HepG2 (cell line): ENCODE data around the gene ITPK1. TPM values are rescaled to one million over a fixed set of nuclear protein-coding genes. Genes with fewer than 3 reads are reported as not detected.
A peak's percentile ranks its signal among the peaks of the same experiment; 100 is the strongest.

ENCODE experiments used
- ATAC-seq: fragments of 200-7000 bp; cut with Tn5 transposase; 3 replicates; pipeline ENCODE4 v1.9.1; 2020; ENCODE audit warnings: mild to moderate bottlenecking, moderate library complexity
- BruUV-seq: library from RNA; stranded (reverse); fragments of 400-500 nt; replicated peaks from 2 replicates; lab custom pipeline; 2021; lab: Mats Ljungman, UMichigan
- CTCF ChIA-PET: fragments of 300-600 bp; formaldehyde crosslinking; extraction: SDS; loops from one replicate; lab custom pipeline; 2021; ENCODE audit warnings: low total read pairs, inconsistent platforms, low intra/inter-chr PET ratio; lab: Yijun Ruan, JAX
- POLR2A ChIA-PET: fragments of 350-600 bp; sonication (Branson Sonifier 250); formaldehyde crosslinking; loops from one replicate; lab custom pipeline; 2020; ENCODE audit warnings: antibody characterized with exemption, inconsistent platforms; lab: Yijun Ruan, JAX
- DNase-seq: peaks from one replicate; pipeline ENCODE4 v3.0.0-alpha.2; 2015; ENCODE audit warnings: low spot score
- FAIRE-seq: peaks from 3 replicates; lab custom pipeline; 2011; peaks lifted over from hg19 to GRCh38; lab: Jason Lieb, UNC
- H2AFZ ChIP-seq: one replicate; pipeline ENCODE4 v1.6.1; 2011; ENCODE audit warnings: low read length, inconsistent platforms
- H3K27ac ChIP-seq: fragments of 300-600 bp; 3 replicates; pipeline ENCODE4 v1.8.0; 2011; ENCODE audit warnings: mixed run types, mild to moderate bottlenecking, mixed read lengths, low read length, inconsistent platforms; ENCODE audit not compliant: insufficient read depth; ENCODE audit errors: extremely low read length
- H3K27me3 ChIP-seq, 2 experiments: fragments of 200-600 bp in 1 of 2; 2 replicates in 1 of 2; 3 replicates in 1 of 2; pipeline versions ENCODE4 v1.6.0 to v1.8.0; 2011; ENCODE audit warnings: low read length in 2 of 2, mild to moderate bottlenecking in 2 of 2, moderate library complexity in 2 of 2, inconsistent platforms in 1 of 2; ENCODE audit not compliant: insufficient read depth in 2 of 2, control insufficient read depth in 1 of 2
- H3K36me3 ChIP-seq, 2 experiments: fragments of 200-600 bp in 1 of 2; replicated peaks in 1 of 2; 2 replicates in 1 of 2; 3 replicates in 1 of 2; pipeline versions ENCODE4 v1.5.1 to v1.8.0; 2011; ENCODE audit warnings: low read length in 2 of 2, inconsistent platforms in 1 of 2; ENCODE audit not compliant: insufficient read depth in 2 of 2, control insufficient read depth in 1 of 2
- H3K4me1 ChIP-seq: 2 replicates; pipeline ENCODE4 v1.5.1; 2012; ENCODE audit warnings: low read length, inconsistent platforms; ENCODE audit not compliant: insufficient read depth
- H3K4me2 ChIP-seq: 2 replicates; pipeline ENCODE4 v1.6.0; 2011; ENCODE audit warnings: low read depth, low read length, inconsistent platforms
- H3K4me3 ChIP-seq, 3 experiments: fragments of 200-600 bp in 1 of 3; sonication (generic), shearing (Covaris generic) in 1 of 3; replicated peaks in 1 of 3; 2 replicates each; pipeline ENCODE4 v1.5.1; 2011 to 2016; ENCODE audit warnings: low read length in 3 of 3, inconsistent platforms in 2 of 3, low read depth in 2 of 3, mild to moderate bottlenecking in 2 of 3, control low read depth in 1 of 3, mixed read lengths in 1 of 3; ENCODE audit not compliant: insufficient read depth in 1 of 3
- H3K79me2 ChIP-seq: one replicate; pipeline ENCODE4 v1.6.1; 2011; ENCODE audit warnings: low read length, inconsistent platforms; ENCODE audit not compliant: insufficient read depth
- H3K9ac ChIP-seq: 2 replicates; pipeline ENCODE4 v1.6.0; 2011; ENCODE audit warnings: mild to moderate bottlenecking, low read depth, low read length, inconsistent platforms; ENCODE audit not compliant: insufficient read depth
- H3K9me3 ChIP-seq: 2 replicates; pipeline ENCODE4 v1.5.1; 2012; ENCODE audit warnings: mild to moderate bottlenecking, low read length
- H4K20me1 ChIP-seq: 2 replicates; pipeline ENCODE4 v1.6.0; 2011; ENCODE audit warnings: inconsistent platforms, mild to moderate bottlenecking, low read length, moderate library complexity; ENCODE audit not compliant: insufficient read depth
- CHD4 ChIP-seq: fragments of 200-600 bp; sonication (generic); IDR thresholded peaks from 2 replicates; pipeline ENCODE4 v1.7.0; 2017; ENCODE audit warnings: mild to moderate bottlenecking, low read length, borderline replicate concordance
- EP300 ChIP-seq, 3 experiments: sonication (generic) in 1 of 3; formaldehyde crosslinking in 1 of 3; IDR thresholded peaks; 2 replicates each; pipeline versions ENCODE4 v1.5.1 to v1.6.1; 2011 to 2020; ENCODE audit warnings: low read depth in 2 of 3, low read length in 2 of 3, borderline replicate concordance in 1 of 3, improper control_type of control experiment in 1 of 3, mild to moderate bottlenecking in 1 of 3, missing genetic modification reagents in 1 of 3, moderate library complexity in 1 of 3
- ETV6 ChIP-seq: sonication (generic); formaldehyde crosslinking; conservative IDR thresholded peaks from 2 replicates; pipeline ENCODE4 v1.4.0; 2020; ENCODE audit warnings: missing genetic modification reagents
- JUN ChIP-seq: sonication (generic); formaldehyde crosslinking; IDR thresholded peaks from 2 replicates; pipeline ENCODE4 v1.4.0; 2020; ENCODE audit warnings: mild to moderate bottlenecking, missing genetic modification reagents
- MEIS1 ChIP-seq: sonication (generic); formaldehyde crosslinking; IDR thresholded peaks from 2 replicates; pipeline ENCODE4 v1.9.0; 2021; ENCODE audit warnings: mild to moderate bottlenecking, missing genetic modification reagents, moderate library complexity, borderline replicate concordance
- RBFOX2 ChIP-seq: fragments of 200-400 bp; formaldehyde crosslinking; IDR thresholded peaks from 2 replicates; pipeline ENCODE4 v1.6.1; 2017; ENCODE audit warnings: low read depth, mild to moderate bottlenecking, low read length
- XRCC5 ChIP-seq: fragments of 200-400 bp; formaldehyde crosslinking; optimal IDR thresholded peaks from 2 replicates; pipeline ENCODE3; 2017; ENCODE audit warnings: mild to moderate bottlenecking, low read length
- ZFP1 ChIP-seq: IDR thresholded peaks from 2 replicates; pipeline ENCODE4 v1.6.1; 2016
- ZNF547 ChIP-seq: sonication (generic); formaldehyde crosslinking; IDR thresholded peaks from 2 replicates; pipeline ENCODE4 v1.5.1; 2020; ENCODE audit warnings: mild to moderate bottlenecking, missing genetic modification reagents
- ZNF577 ChIP-seq: sonication (generic); formaldehyde crosslinking; IDR thresholded peaks from 2 replicates; pipeline ENCODE4 v1.4.0; 2020; ENCODE audit warnings: mild to moderate bottlenecking, low read depth, missing genetic modification reagents, borderline replicate concordance
- ZNF614 ChIP-seq: IDR thresholded peaks from 2 replicates; pipeline ENCODE4 v1.6.1; 2018; ENCODE audit warnings: missing biosample characterization, missing genetic modification reagents, inconsistent platforms, borderline replicate concordance
- ZNF629 ChIP-seq: sonication (generic); formaldehyde crosslinking; conservative IDR thresholded peaks from 2 replicates; pipeline ENCODE4 v1.5.0; 2020; ENCODE audit warnings: missing genetic modification reagents
- ZNF660 ChIP-seq: sonication (generic); formaldehyde crosslinking; IDR thresholded peaks from 2 replicates; pipeline ENCODE4 v1.5.1; 2020; ENCODE audit warnings: mild to moderate bottlenecking, low read depth, missing genetic modification reagents, borderline replicate concordance
- ZNF792 ChIP-seq: IDR thresholded peaks from 2 replicates; pipeline ENCODE4 v1.6.1; 2016
- WGBS: methylation state at CpG from one replicate; pipeline ENCODE4 v1.1.6; 2017; ENCODE audit warnings: low lambda C conversion rate; 5-methylcytosine and 5-hydroxymethylcytosine counted together
- in situ Hi-C: cut with HindIII; loops from 2 replicates; pipeline ENCODE4 v1.10.0; 2017; ENCODE audit warnings: low pct_unique_long_range_greater_than_20kb; ENCODE audit not compliant: extremely low pct_ligation_motif_present
- intact Hi-C: fragments of 100-400 bp; cut with micrococcal nuclease; formaldehyde crosslinking; loops from one replicate; pipeline ENCODE4 v1.10.0; 2022; ENCODE audit not compliant: unreplicated experiment
- polyA plus RNA-seq, 8 experiments: library from polyadenylated mRNA; depleted of rRNA in 3 of 8; stranded (reverse) in 7 of 8; unstranded in 1 of 8; fragments of >200 nt; fragmentation: Illumina TruSeq in 4 of 8; extraction: Trizol in 4 of 8; gene quantifications; 2 replicates each; pipeline versions ENCODE4 v1.2.1 to v1.2.3, GENCODE V29; 2011 to 2016; ENCODE audit warnings: low read depth in 4 of 8, missing spikeins in 1 of 8, mixed read lengths in 1 of 8; ENCODE audit not compliant: insufficient read depth in 1 of 8
- total RNA-seq, 5 experiments: library from RNA; depleted of rRNA; stranded (reverse); fragments of >200 nt; fragmentation: Illumina TruSeq; extraction: Trizol; gene quantifications; 2 replicates each; pipeline ENCODE4 v1.2.3, GENCODE V29; 2016; ENCODE audit warnings: low read depth in 1 of 5
- TF ChIP-seq, protein P1 (sequence below): sonication (generic); formaldehyde crosslinking; IDR thresholded peaks from 2 replicates; pipeline ENCODE4 v1.8.0; 2022; ENCODE audit warnings: missing genetic modification reagents, low read depth, mild to moderate bottlenecking, borderline replicate concordance
- TF ChIP-seq, protein P2 (sequence below): sonication (generic); formaldehyde crosslinking; IDR thresholded peaks from 2 replicates; pipeline ENCODE4 v1.5.1; 2020; ENCODE audit warnings: missing genetic modification reagents, mild to moderate bottlenecking, borderline replicate concordance

The ITPK1 gene
- total and polyA plus RNA-seq, 2 of the 13 experiments (the other 11 are each of a cell fraction or from before 2014, with no cell fraction given) = 20.5 to 47.5 TPM

DNA sequence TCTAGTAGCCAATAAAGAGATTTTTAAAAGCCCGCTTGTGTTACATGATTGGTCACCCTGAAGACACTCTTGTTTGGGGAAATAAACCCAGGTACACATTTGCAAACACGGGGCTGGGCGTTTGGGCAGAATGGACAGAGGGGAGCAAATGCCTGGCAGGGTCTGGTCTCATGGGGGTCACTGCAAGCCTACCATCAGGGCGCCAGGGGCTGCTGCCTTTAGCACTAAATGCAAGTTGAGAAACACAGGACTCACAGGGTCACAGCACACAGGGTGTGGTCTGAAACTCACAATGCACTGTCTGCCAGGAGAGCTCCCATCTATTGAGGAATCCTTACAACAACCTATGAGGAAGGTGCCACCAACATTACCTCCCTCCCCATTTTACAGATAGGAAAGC lies 130.2 kb downstream of the ITPK1 start:
- Histone ChIP-seq H3K9ac (no peak overlapping the region), H3K27ac (no peak overlapping the region), H2AFZ (no peak overlapping the region), H3K9me3 (no peaks in the 10 kb centered on the region), H3K36me3 (0 out of 5 replicates have a peak, but pooled peaks cover 0 to 5% of the 10 kb centered on the region in 2 experiments), H3K4me1 (peaks cover 62% of the 10 kb centered on the region), H3K4me3 (peak overlapping the region in 1 of 3 experiments; percentile 17; a peak in 1 of 6 replicates), H3K4me2 (peak overlapping the region; percentile 14; the same call in 1 of the 2 replicates), H3K27me3 (no peaks in the 10 kb centered on the region), H3K79me2 (no peaks in the 10 kb centered on the region), H4K20me1 (no peaks in the 10 kb centered on the region; the same call in 1 of the 2 replicates)
- in situ Hi-C loops (no loop called here), intact Hi-C loops (loop anchor here (1.0 to 2.0 kb wide), 2 partner anchors 35 to 50 kb away; no protein-coding TSS in a partner anchor)
- ATAC-seq (peak; percentile 15; the same call in 2 of the 3 replicates), FAIRE-seq (no peak), DNase-seq (no peak)
- BruUV-seq = no TSS peak
- TF ChIP-seq CHD4 = no peak
- TF ChIP-seq EP300 (IDR thresholded peaks at IDR 0.05; ENCODE audit: low read depth in 2 of 2, low read length in 2 of 2) = no peak
- TF ChIP-seq EP300 (CRISPR knock-in tag; IDR thresholded peaks at IDR 0.05; ENCODE audit: borderline replicate concordance) = no peak
- TF ChIP-seq, protein P1, sequence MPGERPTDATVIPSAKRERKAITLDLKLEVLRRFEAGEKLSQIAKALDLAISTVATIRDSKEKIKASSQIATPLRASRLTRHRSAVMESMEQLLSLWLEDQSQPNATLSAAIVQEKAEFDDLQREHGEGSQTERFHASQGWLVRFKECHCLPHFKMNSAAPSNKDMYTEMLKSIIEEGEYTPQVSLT (CRISPR knock-in tag) = no peak
- TF ChIP-seq MEIS1 (CRISPR knock-in tag) = no peak
- TF ChIP-seq ZNF629 (CRISPR knock-in tag) = 0 out of 2 replicates have a peak, but pooled peaks have one; percentile 48
- WGBS = 41% methylated on average over 3 of the region's 4 CpGs
- ChIA-PET CTCF (no interaction called here), POLR2A (interaction anchor here (2.6 kb wide), 1 partner anchor 34 kb away, joined by 15 read pairs; no protein-coding TSS in a partner anchor)

- ChIA-PET POLR2A (no interaction called here), CTCF (no interaction called here)
- peaks cover 56% of the 10 kb centered on the region for H3K4me1 ChIP-seq
- FAIRE-seq = peak; percentile 100
- no peak overlapping the region; a peak in 1 of 6 replicates for H3K4me3 ChIP-seq
- H3K79me2 ChIP-seq = no peaks in the 10 kb centered on the region
- H3K9me3 ChIP-seq = peaks cover 2% of the 10 kb centered on the region; the same call in 1 of the 2 replicates
- peak overlapping the region; percentile 48 for H3K4me2 ChIP-seq
- WGBS = 0% methylated on average over 4 of the region's 4 CpGs
- H3K27me3 ChIP-seq = no peaks in the 10 kb centered on the region
- no peaks in the 10 kb centered on the region; the same call in 1 of the 2 replicates for H4K20me1 ChIP-seq
- in situ Hi-C loops = no loop called here
- intact Hi-C loops = loop anchor here (1.0 to 2.0 kb wide), 2 partner anchors 36 to 50 kb away; no protein-coding TSS in a partner anchor
- ATAC-seq = peak; percentile 78
- no TSS peak for BruUV-seq
- peak overlapping the region; percentile 79 for H3K27ac ChIP-seq
- DNase-seq = peak; percentile 99
- H3K36me3 ChIP-seq = 0 out of 5 replicates have a peak, but pooled peaks cover 0 to 5% of the 10 kb centered on the region in 2 experiments
- no peak overlapping the region for H2AFZ ChIP-seq
- H3K9ac ChIP-seq = no peak overlapping the region; the same call in 1 of the 2 replicates
- TF ChIP-seq ZFP1 (no peak), ZNF660 (no peak), XRCC5 (peak; percentile 69), ETV6 (CRISPR knock-in tag) (no peak), RBFOX2 (no peak), ZNF614 (CRISPR knock-in tag) (peak; percentile 53; the same call in 1 of the 2 replicates), ZNF577 (no peak), ZNF547 (CRISPR knock-in tag) (no peak), JUN (CRISPR knock-in tag) (peak; percentile 77; the same call in 1 of the 2 replicates), ZNF792 (CRISPR knock-in tag) (peak; percentile 79)
- TF ChIP-seq, protein P2, sequence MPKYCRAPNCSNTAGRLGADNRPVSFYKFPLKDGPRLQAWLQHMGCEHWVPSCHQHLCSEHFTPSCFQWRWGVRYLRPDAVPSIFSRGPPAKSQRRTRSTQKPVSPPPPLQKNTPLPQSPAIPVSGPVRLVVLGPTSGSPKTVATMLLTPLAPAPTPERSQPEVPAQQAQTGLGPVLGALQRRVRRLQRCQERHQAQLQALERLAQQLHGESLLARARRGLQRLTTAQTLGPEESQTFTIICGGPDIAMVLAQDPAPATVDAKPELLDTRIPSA (CRISPR knock-in tag) = no peak
Observed at GRCh38 chr14:92984896-92985295, 130.8 kb downstream of the ITPK1 start.
